ENCODE data around the gene RUSC1.

The RUSC1 gene

DNA sequence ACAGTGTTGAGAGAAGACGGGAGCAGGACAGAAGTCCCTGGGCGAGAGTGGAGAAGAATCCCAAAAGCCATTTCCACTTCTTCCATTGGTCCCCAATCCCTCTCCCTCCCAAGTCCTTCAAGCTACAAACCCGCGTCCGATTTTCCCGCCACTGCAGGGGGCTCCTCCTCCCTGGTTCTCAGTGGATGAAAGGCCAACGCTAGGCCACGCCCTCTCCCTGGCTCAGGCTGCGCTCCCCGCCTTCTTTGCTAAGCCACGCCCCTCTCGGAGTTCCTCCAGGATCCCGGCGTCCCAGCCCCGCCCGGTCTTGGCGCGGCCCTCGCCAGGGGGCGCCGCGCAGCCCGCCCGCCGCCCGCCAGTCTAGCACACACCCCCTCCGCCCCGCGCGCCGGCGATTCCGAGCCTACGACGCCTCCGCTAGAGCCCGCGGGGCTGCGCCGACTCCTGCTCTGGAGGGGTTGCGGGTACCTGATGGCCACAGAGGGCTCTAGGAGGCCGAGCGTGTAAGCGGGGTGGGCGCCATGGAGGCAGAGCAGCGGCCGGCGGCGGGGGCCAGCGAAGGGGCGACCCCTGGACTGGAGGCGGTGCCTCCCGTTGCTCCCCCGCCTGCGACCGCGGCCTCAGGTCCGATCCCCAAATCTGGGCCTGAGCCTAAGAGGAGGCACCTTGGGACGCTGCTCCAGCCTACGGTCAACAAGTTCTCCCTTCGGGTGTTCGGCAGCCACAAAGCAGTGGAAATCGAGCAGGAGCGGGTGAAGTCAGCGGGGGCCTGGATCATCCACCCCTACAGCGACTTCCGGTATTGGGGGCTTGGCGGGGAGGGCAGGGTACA, 43.4 kb upstream of the RUSC1 start, which contains the start of gene HCN3:
HCN3 (plus strand) TSS at position 394 of the 832 bp plus-strand sequence; CDS start at position 522, 128 bp downstream.
- peak within 1 kb of the TSS; percentile 100 for H3K4me2 ChIP-seq (ENCODE audit: insufficient read depth, low read length)
- peak within 1 kb of the TSS; percentile 73 for H2AFZ ChIP-seq (ENCODE audit: low read depth, low read length)
- ATAC-seq (ENCODE audit: insufficient read depth, low read depth) (peak; percentile 73), DNase-seq (peak; percentile 97)
- H3K9ac ChIP-seq (ENCODE audit: low read depth, low read length): peak within 1 kb of the TSS; percentile 56
- peak within 1 kb of the TSS; percentile 43 for H3K27ac ChIP-seq (ENCODE audit: low read length)
- peaks cover 16% of the 10 kb centered on the region for H4K20me1 ChIP-seq (ENCODE audit: insufficient read depth, low read length)
- peak within 1 kb of the TSS; percentile 43 to 78; a peak in 3 of 4 replicates for H3K4me3 ChIP-seq (ENCODE audit: low read depth in 1 of 2, low read length in 2 of 2)
- no peak for TF ChIP-seq EZH2 (IDR thresholded peaks at IDR 0.05; ENCODE audit: borderline replicate concordance, low read depth, low read length, severe bottlenecking)
- TF ChIP-seq, protein P1, sequence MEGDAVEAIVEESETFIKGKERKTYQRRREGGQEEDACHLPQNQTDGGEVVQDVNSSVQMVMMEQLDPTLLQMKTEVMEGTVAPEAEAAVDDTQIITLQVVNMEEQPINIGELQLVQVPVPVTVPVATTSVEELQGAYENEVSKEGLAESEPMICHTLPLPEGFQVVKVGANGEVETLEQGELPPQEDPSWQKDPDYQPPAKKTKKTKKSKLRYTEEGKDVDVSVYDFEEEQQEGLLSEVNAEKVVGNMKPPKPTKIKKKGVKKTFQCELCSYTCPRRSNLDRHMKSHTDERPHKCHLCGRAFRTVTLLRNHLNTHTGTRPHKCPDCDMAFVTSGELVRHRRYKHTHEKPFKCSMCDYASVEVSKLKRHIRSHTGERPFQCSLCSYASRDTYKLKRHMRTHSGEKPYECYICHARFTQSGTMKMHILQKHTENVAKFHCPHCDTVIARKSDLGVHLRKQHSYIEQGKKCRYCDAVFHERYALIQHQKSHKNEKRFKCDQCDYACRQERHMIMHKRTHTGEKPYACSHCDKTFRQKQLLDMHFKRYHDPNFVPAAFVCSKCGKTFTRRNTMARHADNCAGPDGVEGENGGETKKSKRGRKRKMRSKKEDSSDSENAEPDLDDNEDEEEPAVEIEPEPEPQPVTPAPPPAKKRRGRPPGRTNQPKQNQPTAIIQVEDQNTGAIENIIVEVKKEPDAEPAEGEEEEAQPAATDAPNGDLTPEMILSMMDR (IDR thresholded peaks at IDR 0.05; ENCODE audit: borderline replicate concordance, extremely low read depth, low read length, poor library complexity, severe bottlenecking): peak; percentile 82
- peaks cover under 1% of the 10 kb centered on the region; the same call in 1 of the 2 replicates for H3K36me3 ChIP-seq (ENCODE audit: insufficient read depth, low read length)
- peaks cover 44% of the 10 kb centered on the region for H3K4me1 ChIP-seq (ENCODE audit: insufficient read depth, low read length)
- no peaks in the 10 kb centered on the region for H3K27me3 ChIP-seq (ENCODE audit: insufficient read depth, low read length, poor library complexity)
- H3K79me2 ChIP-seq (ENCODE audit: insufficient read depth, low read length): peaks cover 16% of the 10 kb centered on the region
- no peaks in the 10 kb centered on the region for H3K9me3 ChIP-seq (ENCODE audit: insufficient read depth, low read length, severe bottlenecking)

DNA sequence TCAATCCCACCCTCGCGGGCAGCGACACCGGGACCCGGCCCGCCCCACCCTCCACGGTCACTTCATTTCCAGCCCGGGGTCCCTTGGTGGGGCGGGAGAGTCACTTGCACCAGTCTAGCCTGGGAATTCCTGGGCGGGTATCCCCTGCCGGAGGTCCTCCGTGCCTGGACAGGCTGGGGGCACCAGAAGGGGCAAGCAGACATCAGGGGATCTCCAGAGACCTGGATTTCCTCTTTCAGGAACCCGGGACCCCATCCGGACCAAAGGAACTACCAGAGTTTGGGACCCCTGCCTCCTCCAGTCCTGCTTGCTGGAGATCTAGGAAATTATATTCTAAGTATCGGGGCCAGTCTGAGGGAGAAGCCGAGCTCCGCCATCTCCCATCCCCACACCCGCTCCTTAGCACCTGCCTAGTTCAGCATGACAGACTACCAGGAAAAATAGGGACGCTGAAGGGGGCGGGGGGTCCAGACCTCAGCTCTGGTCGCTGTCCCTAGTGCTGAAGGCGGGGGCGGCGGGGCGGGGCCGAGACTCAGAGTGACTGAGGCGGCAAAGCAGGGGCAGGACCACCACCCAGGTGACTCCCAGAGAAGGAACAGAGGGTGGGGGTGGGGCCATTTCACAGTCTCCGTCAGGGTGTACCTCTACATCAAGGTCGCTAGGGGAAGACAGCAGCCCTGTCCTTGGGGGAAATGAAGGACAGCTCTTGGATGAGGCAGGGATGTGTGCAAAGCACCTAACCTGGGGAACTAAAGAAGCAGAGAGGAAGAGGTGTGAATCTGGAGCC, 42.6 kb upstream of the RUSC1 start:
- Histone ChIP-seq H3K9me3 (ENCODE audit: insufficient read depth, low read length, severe bottlenecking) (no peaks in the 10 kb centered on the region), H3K27ac (ENCODE audit: low read length) (no peak overlapping the region), H3K4me2 (ENCODE audit: insufficient read depth, low read length) (peak overlapping the region; percentile 100), H3K27me3 (ENCODE audit: insufficient read depth, low read length, poor library complexity) (no peaks in the 10 kb centered on the region), H3K4me3 (ENCODE audit: low read depth in 1 of 2, low read length in 2 of 2) (peak overlapping the region; percentile 43 to 78; a peak in 3 of 4 replicates), H2AFZ (ENCODE audit: low read depth, low read length) (peak overlapping the region; percentile 73), H3K9ac (ENCODE audit: low read depth, low read length) (peak overlapping the region; percentile 56), H3K79me2 (ENCODE audit: insufficient read depth, low read length) (peaks cover 8% of the 10 kb centered on the region), H3K4me1 (ENCODE audit: insufficient read depth, low read length) (peaks cover 40% of the 10 kb centered on the region), H3K36me3 (ENCODE audit: insufficient read depth, low read length) (0 out of 2 replicates have a peak, but pooled peaks cover 4% of the 10 kb centered on the region), H4K20me1 (ENCODE audit: insufficient read depth, low read length) (peaks cover 11% of the 10 kb centered on the region)
- TF ChIP-seq EZH2 (IDR thresholded peaks at IDR 0.05; ENCODE audit: borderline replicate concordance, low read depth, low read length, severe bottlenecking): no peak
- TF ChIP-seq, protein P1 (IDR thresholded peaks at IDR 0.05; ENCODE audit: borderline replicate concordance, extremely low read depth, low read length, poor library complexity, severe bottlenecking): peak; percentile 53
- DNase-seq (peak; percentile 87), ATAC-seq (ENCODE audit: insufficient read depth, low read depth) (peak; percentile 29)

DNA sequence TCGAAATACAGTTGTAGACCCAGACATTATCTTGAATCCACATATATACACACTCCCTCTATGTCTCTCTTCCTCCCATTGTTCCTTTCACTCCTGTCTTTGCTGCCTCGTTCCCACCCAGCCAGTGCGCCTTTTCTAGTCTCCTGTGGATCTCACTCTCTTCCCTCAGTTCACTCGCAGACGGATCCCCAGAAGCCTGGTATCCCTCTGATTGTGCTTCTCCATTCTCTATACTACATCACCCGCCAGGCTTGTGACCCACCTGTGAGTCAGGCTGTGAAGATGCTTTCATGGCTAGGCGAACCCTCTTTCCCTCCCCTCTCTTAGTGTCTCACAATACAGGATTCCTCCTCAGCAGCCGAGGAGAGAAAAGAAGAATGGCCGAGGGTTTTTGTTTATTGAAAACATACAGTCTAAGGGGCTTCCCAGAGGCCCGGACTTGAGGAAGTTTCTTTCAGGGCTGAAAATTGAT, 42.0 kb upstream of the RUSC1 start:
- TF ChIP-seq, protein P1 (IDR thresholded peaks at IDR 0.05; ENCODE audit: borderline replicate concordance, extremely low read depth, low read length, poor library complexity, severe bottlenecking): no peak
- no peak for TF ChIP-seq EZH2 (IDR thresholded peaks at IDR 0.05; ENCODE audit: borderline replicate concordance, low read depth, low read length, severe bottlenecking)
- Histone ChIP-seq H3K4me3 (ENCODE audit: low read depth in 1 of 2, low read length in 2 of 2) (peak overlapping the region in 1 of 2 experiments; percentile 78; a peak in 2 of 4 replicates), H3K79me2 (ENCODE audit: insufficient read depth, low read length) (peaks cover 3% of the 10 kb centered on the region), H3K36me3 (ENCODE audit: insufficient read depth, low read length) (peaks cover 4% of the 10 kb centered on the region; the same call in 1 of the 2 replicates), H3K9me3 (ENCODE audit: insufficient read depth, low read length, severe bottlenecking) (no peaks in the 10 kb centered on the region), H3K27ac (ENCODE audit: low read length) (no peak overlapping the region), H2AFZ (ENCODE audit: low read depth, low read length) (no peak overlapping the region), H4K20me1 (ENCODE audit: insufficient read depth, low read length) (peaks cover 11% of the 10 kb centered on the region), H3K4me2 (ENCODE audit: insufficient read depth, low read length) (peak overlapping the region; percentile 100), H3K4me1 (ENCODE audit: insufficient read depth, low read length) (peaks cover 37% of the 10 kb centered on the region), H3K27me3 (ENCODE audit: insufficient read depth, low read length, poor library complexity) (no peaks in the 10 kb centered on the region), H3K9ac (ENCODE audit: low read depth, low read length) (no peak overlapping the region)
- ATAC-seq (ENCODE audit: insufficient read depth, low read depth) (no peak), DNase-seq (no peak)

All from DND-41 (cell line).